NB4 (cell line): ENCODE results near the gene IGFBP4.

Experiments used
- MYC ChIP-seq: IDR thresholded peaks from 2 replicates; pipeline ENCODE4 v1.6.1; 2011; ENCODE audit warnings: low read depth, low read length
- POLR2A ChIP-seq: IDR thresholded peaks from 2 replicates; pipeline ENCODE4 v1.6.1; 2011; ENCODE audit warnings: mild to moderate bottlenecking; ENCODE audit not compliant: insufficient read length; ENCODE audit errors: extremely low read depth
- TF ChIP-seq, protein P1 (sequence below): IDR thresholded peaks from one replicate; pipeline ENCODE4 v1.5.1; 2012; ENCODE audit warnings: low read depth, low read length
- TF ChIP-seq, protein P2 (sequence below): IDR thresholded peaks from 2 replicates; pipeline ENCODE4 v1.6.1; 2011; ENCODE audit warnings: low read depth, low read length

- TF ChIP-seq POLR2A = no peak
- TF ChIP-seq, protein P1, sequence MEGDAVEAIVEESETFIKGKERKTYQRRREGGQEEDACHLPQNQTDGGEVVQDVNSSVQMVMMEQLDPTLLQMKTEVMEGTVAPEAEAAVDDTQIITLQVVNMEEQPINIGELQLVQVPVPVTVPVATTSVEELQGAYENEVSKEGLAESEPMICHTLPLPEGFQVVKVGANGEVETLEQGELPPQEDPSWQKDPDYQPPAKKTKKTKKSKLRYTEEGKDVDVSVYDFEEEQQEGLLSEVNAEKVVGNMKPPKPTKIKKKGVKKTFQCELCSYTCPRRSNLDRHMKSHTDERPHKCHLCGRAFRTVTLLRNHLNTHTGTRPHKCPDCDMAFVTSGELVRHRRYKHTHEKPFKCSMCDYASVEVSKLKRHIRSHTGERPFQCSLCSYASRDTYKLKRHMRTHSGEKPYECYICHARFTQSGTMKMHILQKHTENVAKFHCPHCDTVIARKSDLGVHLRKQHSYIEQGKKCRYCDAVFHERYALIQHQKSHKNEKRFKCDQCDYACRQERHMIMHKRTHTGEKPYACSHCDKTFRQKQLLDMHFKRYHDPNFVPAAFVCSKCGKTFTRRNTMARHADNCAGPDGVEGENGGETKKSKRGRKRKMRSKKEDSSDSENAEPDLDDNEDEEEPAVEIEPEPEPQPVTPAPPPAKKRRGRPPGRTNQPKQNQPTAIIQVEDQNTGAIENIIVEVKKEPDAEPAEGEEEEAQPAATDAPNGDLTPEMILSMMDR = peak; percentile 28
- TF ChIP-seq, protein P2, sequence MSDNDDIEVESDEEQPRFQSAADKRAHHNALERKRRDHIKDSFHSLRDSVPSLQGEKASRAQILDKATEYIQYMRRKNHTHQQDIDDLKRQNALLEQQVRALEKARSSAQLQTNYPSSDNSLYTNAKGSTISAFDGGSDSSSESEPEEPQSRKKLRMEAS = no peak
- no peak for TF ChIP-seq MYC
These were observed 44.1 kb upstream of the IGFBP4 start for GRCh38 chr17:40399185-40399584.
